ENCODE results near the gene KAZN.

Gene KAZN

GRCh38 chr1:14759042-14759818 is 160.7 kb downstream of the KAZN start:
- H3K4me3 ChIP-seq (ENCODE audit: low read depth, low read length), result no peak overlapping the region
- TF ChIP-seq, protein P1, sequence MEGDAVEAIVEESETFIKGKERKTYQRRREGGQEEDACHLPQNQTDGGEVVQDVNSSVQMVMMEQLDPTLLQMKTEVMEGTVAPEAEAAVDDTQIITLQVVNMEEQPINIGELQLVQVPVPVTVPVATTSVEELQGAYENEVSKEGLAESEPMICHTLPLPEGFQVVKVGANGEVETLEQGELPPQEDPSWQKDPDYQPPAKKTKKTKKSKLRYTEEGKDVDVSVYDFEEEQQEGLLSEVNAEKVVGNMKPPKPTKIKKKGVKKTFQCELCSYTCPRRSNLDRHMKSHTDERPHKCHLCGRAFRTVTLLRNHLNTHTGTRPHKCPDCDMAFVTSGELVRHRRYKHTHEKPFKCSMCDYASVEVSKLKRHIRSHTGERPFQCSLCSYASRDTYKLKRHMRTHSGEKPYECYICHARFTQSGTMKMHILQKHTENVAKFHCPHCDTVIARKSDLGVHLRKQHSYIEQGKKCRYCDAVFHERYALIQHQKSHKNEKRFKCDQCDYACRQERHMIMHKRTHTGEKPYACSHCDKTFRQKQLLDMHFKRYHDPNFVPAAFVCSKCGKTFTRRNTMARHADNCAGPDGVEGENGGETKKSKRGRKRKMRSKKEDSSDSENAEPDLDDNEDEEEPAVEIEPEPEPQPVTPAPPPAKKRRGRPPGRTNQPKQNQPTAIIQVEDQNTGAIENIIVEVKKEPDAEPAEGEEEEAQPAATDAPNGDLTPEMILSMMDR (IDR thresholded peaks at IDR 0.05; ENCODE audit: control insufficient read depth, extremely low read depth, insufficient read depth), result no peak
- no peak for DNase-seq (ENCODE audit: low read depth)

DNA sequence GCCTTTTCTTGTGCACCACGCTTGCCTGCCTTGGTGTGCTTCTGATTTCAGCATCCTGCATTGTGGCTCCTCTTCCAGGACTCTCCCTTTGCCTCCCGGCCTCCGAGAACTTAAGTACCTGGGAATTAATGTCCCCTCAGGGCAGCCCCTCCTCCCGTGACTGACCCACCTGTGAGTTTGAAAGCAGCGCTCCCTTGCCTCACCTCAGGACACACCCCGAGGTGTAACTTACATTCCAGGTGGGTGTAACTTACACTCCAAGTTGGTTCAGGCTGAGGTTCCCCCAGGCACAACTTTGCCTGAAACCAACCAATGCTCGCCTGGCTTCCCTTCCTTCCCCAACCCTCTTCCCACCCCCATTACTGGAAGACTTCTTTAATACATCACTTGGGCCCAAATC is 161.4 kb downstream of the KAZN start:
- no peak for DNase-seq (ENCODE audit: low read depth)
- H3K4me3 ChIP-seq (ENCODE audit: low read depth, low read length), result no peak overlapping the region
- TF ChIP-seq, protein P1 (IDR thresholded peaks at IDR 0.05; ENCODE audit: control insufficient read depth, extremely low read depth, insufficient read depth), result no peak

DNA sequence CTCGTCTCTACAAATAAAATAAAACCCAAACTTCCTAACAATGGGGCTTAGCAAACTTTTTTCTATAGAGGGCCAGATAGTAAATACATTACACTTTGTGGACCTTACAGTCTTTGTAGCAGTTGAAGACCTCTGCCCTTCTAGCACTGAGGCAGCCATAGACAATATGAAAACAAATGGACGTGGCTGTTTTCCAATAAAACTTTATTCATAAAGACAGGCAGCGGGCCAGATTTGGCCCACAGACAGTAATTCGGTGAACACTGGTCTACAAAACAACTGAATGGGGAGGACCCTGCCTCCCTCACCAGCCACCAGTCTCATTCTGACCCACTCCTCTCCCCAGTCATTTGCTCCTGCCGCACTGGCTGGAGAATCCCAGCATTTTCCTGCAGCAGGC is 162.3 kb downstream of the KAZN start:
- no peak for DNase-seq (ENCODE audit: low read depth)
- TF ChIP-seq, protein P1 (IDR thresholded peaks at IDR 0.05; ENCODE audit: control insufficient read depth, extremely low read depth, insufficient read depth), result no peak
- H3K4me3 ChIP-seq (ENCODE audit: low read depth, low read length), result no peak overlapping the region

DNA sequence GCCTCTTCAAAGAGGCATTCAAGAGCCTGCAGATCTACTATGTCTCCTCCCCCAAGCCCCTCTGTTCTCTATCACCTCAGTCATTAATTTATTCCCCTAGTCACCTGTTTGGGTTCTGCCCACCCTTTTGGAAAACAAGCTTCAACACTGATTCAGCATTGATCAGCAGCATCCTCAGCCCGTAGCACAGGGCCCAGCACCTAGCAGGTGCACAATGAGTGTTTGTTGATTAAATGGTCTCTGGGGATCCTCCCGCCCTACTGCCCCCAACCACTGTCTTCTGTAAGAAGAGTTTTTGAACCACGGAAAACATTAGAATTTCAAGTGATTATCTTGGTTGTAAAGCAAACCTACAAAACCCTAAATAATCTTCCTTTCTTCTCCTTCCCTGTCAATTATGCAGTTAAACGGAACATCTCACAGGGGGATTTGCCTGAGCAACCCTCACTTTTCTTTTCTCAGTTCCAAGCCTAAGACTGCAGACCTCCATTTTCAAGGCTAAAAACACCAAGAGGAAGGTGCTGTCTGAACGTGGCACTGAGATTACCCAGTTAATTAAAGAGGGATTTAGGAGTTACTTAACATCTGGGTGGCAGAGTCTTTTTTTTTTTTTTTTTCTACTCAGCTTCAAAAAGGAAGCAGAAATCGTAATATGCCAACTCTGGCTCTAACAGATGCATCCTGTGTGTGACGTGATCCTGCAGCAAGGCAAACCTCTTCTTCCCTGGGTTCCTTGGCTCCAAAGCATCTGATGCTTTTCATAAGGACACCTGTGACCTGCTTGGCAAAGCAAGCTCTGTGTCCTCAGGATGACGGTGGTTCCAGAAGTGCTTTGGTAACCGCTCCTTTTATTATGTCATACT is 163.0 kb downstream of the KAZN start:
- TF ChIP-seq, protein P1 (IDR thresholded peaks at IDR 0.05; ENCODE audit: control insufficient read depth, extremely low read depth, insufficient read depth), result no peak
- DNase-seq (ENCODE audit: low read depth), result no peak
- H3K4me3 ChIP-seq (ENCODE audit: low read depth, low read length), result no peak overlapping the region

DNA sequence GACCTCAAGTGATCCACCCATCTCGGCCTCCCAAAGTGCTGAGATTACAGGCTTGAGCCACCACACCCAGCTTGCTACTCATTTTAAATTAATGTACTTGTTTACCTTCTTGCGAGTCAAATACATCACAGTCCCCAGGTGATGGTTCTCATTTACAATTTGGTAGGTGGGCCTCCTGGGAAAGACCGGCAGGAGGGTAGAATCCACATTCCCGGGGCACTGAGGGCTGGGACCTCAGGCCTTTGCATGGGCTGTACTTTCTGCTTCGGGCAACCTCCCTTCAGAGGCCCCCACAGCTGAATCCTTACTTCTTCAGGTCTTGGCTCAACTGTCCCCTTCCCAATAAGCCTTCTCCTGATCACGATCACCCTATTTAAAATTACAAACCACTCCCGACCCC is 165.5 kb downstream of the KAZN start:
- no peak for DNase-seq (ENCODE audit: low read depth)
- H3K4me3 ChIP-seq (ENCODE audit: low read depth, low read length), result no peak overlapping the region
- TF ChIP-seq, protein P1 (IDR thresholded peaks at IDR 0.05; ENCODE audit: control insufficient read depth, extremely low read depth, insufficient read depth), result no peak

DNA sequence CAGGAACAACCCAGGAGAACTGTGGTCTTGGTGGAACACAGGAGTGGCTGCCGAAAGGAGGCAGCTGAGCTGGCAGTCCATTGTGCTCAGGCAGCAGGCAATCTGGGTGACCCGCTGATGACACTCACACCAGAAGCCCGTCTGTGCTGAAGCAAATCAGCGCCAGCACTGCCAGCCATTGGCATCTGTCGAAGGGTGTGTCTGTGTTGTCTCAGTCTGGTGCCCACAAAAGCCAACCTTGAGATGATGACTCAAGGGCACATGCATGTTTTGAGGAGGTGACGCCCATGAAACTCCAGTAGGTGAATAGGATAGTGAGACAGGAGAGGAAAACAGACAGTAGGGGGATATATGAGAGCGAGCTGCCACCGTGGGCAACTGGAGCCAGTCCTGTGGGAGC is 167.3 kb downstream of the KAZN start:
- no peak overlapping the region for H3K4me3 ChIP-seq (ENCODE audit: low read depth, low read length)
- TF ChIP-seq, protein P1 (IDR thresholded peaks at IDR 0.05; ENCODE audit: control insufficient read depth, extremely low read depth, insufficient read depth), result no peak

More for the DNA sequence above, 167.3 kb downstream of the KAZN start:
- no peak for DNase-seq (ENCODE audit: low read depth)

Measured in LNCaP clone FGC (cell line).